Liver (tissue), 9 donors: ENCODE measurements around the gene MCTP2. TPM values are rescaled to one million over a fixed set of nuclear protein-coding genes. Genes with fewer than 3 reads are reported as not detected.

Source experiments
- DNase-seq: peaks from one replicate; pipeline ENCODE4 v3.0.0-alpha.2; 2017; ENCODE audit warnings: low spot score
- H3K27ac ChIP-seq, 2 donors: one replicate each; pipeline ENCODE4 v1.7.0; 2013; ENCODE audit warnings: inconsistent platforms in 2 of 2, low read length in 2 of 2, control low read depth in 1 of 2, low read depth in 1 of 2, mild to moderate bottlenecking in 1 of 2
- H3K27me3 ChIP-seq, 4 donors: one replicate each; pipeline versions ENCODE4 v1.6.1 to v1.7.0; 2013; ENCODE audit warnings: low read length in 3 of 4, inconsistent platforms in 1 of 4, mild to moderate bottlenecking in 1 of 4, moderate library complexity in 1 of 4; ENCODE audit not compliant: control insufficient read depth in 4 of 4, insufficient read depth in 4 of 4
- H3K36me3 ChIP-seq, 4 donors: one replicate each; pipeline versions ENCODE4 v1.6.1 to v1.7.0; 2013; ENCODE audit warnings: low read length in 3 of 4, mild to moderate bottlenecking in 3 of 4, low read depth in 1 of 4, moderate library complexity in 1 of 4; ENCODE audit not compliant: control insufficient read depth in 4 of 4, insufficient read depth in 3 of 4
- H3K4me1 ChIP-seq, 4 donors: one replicate each; pipeline versions ENCODE4 v1.6.1 to v1.7.0; 2013; ENCODE audit warnings: low read length in 3 of 4, mild to moderate bottlenecking in 3 of 4, moderate library complexity in 1 of 4; ENCODE audit not compliant: control insufficient read depth in 4 of 4, insufficient read depth in 4 of 4
- H3K4me3 ChIP-seq, 3 donors: one replicate each; pipeline versions ENCODE4 v1.6.1 to v1.7.0; 2013; ENCODE audit warnings: low read length in 3 of 3, control low read depth in 1 of 3, low read depth in 1 of 3, mild to moderate bottlenecking in 1 of 3
- H3K9ac ChIP-seq, 2 donors: one replicate each; pipeline ENCODE4 v1.7.0; 2013; ENCODE audit warnings: low read length in 2 of 2, mild to moderate bottlenecking in 2 of 2, moderate library complexity in 2 of 2, control low read depth in 1 of 2, low read depth in 1 of 2
- H3K9me3 ChIP-seq, 4 donors: one replicate each; pipeline versions ENCODE4 v1.6.1 to v1.7.0; 2013; ENCODE audit warnings: low read length in 3 of 4; ENCODE audit not compliant: control insufficient read depth in 4 of 4
- EGR1 ChIP-seq, 2 donors: IDR thresholded peaks; 2 replicates each; pipeline ENCODE4 v1.6.1; 2016 to 2018; ENCODE audit warnings: antibody characterized with exemption in 2 of 2, low read depth in 2 of 2
- FOXA1 ChIP-seq: IDR thresholded peaks from 2 replicates; pipeline ENCODE4 v1.6.1; 2016; ENCODE audit warnings: antibody characterized with exemption
- FOXA2 ChIP-seq: IDR thresholded peaks from 2 replicates; pipeline ENCODE4 v1.6.1; 2016; ENCODE audit warnings: antibody characterized with exemption
- HNF4A ChIP-seq, 2 donors: conservative IDR thresholded peaks; 2 replicates each; pipeline ENCODE4 v1.6.1; 2016; ENCODE audit warnings: antibody characterized with exemption in 2 of 2, mild to moderate bottlenecking in 2 of 2
- NR2F2 ChIP-seq: IDR thresholded peaks from 2 replicates; pipeline ENCODE4 v1.6.1; 2016; ENCODE audit warnings: antibody characterized with exemption
- RAD21 ChIP-seq, 2 donors: IDR thresholded peaks; 2 replicates each; pipeline ENCODE4 v1.6.1; 2016; ENCODE audit warnings: antibody characterized with exemption in 2 of 2, mild to moderate bottlenecking in 2 of 2
- RXRA ChIP-seq, 2 donors: IDR thresholded peaks; 2 replicates each; pipeline ENCODE4 v1.6.1; 2017 to 2018; ENCODE audit warnings: antibody characterized with exemption in 2 of 2, mild to moderate bottlenecking in 1 of 2
- TAF1 ChIP-seq: conservative IDR thresholded peaks from 2 replicates; pipeline ENCODE4 v1.6.1; 2016; ENCODE audit warnings: antibody characterized with exemption, mild to moderate bottlenecking
- YY1 ChIP-seq: IDR thresholded peaks from 2 replicates; pipeline ENCODE4 v1.6.1; 2016; ENCODE audit warnings: antibody characterized with exemption, mild to moderate bottlenecking
- WGBS: extraction: QIAGEN DNeasy Blood & Tissue Kit; methylation state at CpG from one replicate; pipeline ENCODE4 v1.1.7; 2013; 5-methylcytosine and 5-hydroxymethylcytosine counted together
- polyA plus RNA-seq, 2 donors: library from polyadenylated mRNA; stranded (reverse) in 1 of 2; unstranded in 1 of 2; fragments of 200-250 nt in 1 of 2; fragments of >200 nt in 1 of 2; fragmentation: Nextera tagmentation in 1 of 2; extraction: Ambion mirVana in 1 of 2; gene quantifications; one replicate each; pipeline versions ENCODE4 v1.2.1 to v1.2.3, GENCODE V29; 2013 to 2015
- total RNA-seq, 2 donors: library from RNA; depleted of rRNA; stranded (reverse); fragments of >200 nt; gene quantifications; one replicate each; pipeline ENCODE4 v1.2.3, GENCODE V29; 2014
- TF ChIP-seq, protein P1 (sequence below): fragments of 150-350 bp; IDR thresholded peaks from 2 replicates; pipeline ENCODE4 v1.5.1; 2017; ENCODE audit warnings: improper control_type of control experiment, low read depth, low read length; ENCODE audit not compliant: missing input control
- TF ChIP-seq, protein P2 (sequence below): IDR thresholded peaks from 2 replicates; pipeline ENCODE4 v1.6.1; 2016; ENCODE audit warnings: antibody characterized with exemption
- TF ChIP-seq, protein P3 (sequence below): IDR thresholded peaks from 2 replicates; pipeline ENCODE4 v1.6.1; 2016; ENCODE audit warnings: antibody characterized with exemption, mild to moderate bottlenecking
- TF ChIP-seq, protein P4 (sequence below): IDR thresholded peaks from 2 replicates; pipeline ENCODE4 v1.6.1; 2016; ENCODE audit warnings: antibody characterized with exemption
- donor health status: healthy.
- donor health status: healthy.
- donor health status: healthy.
- donor health status: healthy.
- donor health status: healthy.

MCTP2 gene
- total and polyA plus RNA-seq, 4 donors, result 0.43 to 9.9 (median 3.5) TPM

DNA sequence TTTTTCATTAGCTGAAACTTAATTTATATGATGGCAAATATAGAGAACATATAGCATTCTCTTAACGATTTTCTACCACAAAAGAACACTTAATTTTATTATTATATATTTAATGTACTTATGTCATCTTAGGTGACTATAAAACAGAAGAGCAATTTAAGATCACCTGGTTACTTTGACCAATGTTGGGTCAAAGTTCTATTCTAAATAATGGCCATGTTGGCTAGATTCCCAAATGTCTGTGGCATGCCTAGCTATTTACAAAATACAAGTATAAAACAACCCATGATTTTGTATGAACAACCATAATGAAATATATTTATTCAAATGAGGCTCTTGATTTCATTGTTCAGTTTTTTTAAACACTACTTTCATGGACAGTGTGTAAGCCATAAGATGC, 200.9 kb downstream of the MCTP2 start:
- Histone ChIP-seq H3K9ac (no peak overlapping the region), H3K4me1 (peaks cover 0 to 1% (median 0%) of the 10 kb centered on the region in 4 donors), H3K4me3 (no peak overlapping the region), H3K27me3 (no peaks in the 10 kb centered on the region), H3K27ac (no peak overlapping the region), H3K36me3 (no peaks in the 10 kb centered on the region), H3K9me3 (no peaks in the 10 kb centered on the region)
- WGBS, result 53% methylated on average over 1 of the region's 1 CpG
- DNase-seq, result no peak
- TF ChIP-seq FOXA1 (no peak), EGR1 (IDR thresholded peaks at IDR 0.05; ENCODE audit: low read depth in 2 of 2) (no peak), HNF4A (conservative IDR thresholded peaks at IDR 0.05) (no peak), RAD21 (IDR thresholded peaks at IDR 0.05) (no peak), TAF1 (no peak), FOXA2 (no peak), RXRA (IDR thresholded peaks at IDR 0.05) (no peak)
- TF ChIP-seq, protein P1, sequence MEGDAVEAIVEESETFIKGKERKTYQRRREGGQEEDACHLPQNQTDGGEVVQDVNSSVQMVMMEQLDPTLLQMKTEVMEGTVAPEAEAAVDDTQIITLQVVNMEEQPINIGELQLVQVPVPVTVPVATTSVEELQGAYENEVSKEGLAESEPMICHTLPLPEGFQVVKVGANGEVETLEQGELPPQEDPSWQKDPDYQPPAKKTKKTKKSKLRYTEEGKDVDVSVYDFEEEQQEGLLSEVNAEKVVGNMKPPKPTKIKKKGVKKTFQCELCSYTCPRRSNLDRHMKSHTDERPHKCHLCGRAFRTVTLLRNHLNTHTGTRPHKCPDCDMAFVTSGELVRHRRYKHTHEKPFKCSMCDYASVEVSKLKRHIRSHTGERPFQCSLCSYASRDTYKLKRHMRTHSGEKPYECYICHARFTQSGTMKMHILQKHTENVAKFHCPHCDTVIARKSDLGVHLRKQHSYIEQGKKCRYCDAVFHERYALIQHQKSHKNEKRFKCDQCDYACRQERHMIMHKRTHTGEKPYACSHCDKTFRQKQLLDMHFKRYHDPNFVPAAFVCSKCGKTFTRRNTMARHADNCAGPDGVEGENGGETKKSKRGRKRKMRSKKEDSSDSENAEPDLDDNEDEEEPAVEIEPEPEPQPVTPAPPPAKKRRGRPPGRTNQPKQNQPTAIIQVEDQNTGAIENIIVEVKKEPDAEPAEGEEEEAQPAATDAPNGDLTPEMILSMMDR, result no peak
- TF ChIP-seq, protein P2, sequence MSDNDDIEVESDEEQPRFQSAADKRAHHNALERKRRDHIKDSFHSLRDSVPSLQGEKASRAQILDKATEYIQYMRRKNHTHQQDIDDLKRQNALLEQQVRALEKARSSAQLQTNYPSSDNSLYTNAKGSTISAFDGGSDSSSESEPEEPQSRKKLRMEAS, result no peak

DNA sequence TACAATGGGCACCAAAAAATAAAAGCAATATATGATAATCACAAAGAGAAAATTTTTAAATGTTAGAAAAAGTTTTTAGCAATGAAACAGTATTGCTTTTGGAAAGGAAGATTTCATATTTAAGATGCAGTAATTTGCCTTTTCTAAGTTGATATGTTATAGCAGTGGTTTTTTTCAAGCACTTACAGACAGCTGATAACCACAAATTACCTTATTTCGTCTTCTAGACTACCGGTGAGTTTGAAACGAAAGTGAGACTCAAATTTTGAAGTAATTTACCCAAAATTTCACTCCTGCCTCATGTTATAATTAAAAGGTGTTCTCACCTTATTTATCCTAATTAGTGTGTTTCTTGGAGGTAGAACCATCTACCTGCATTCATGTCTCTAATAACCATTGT, 207.8 kb downstream of the MCTP2 start:
- no peak overlapping the region for H3K9ac ChIP-seq
- WGBS, result 86% methylated on average over 3 of the region's 3 CpGs
- H3K4me3 ChIP-seq, result no peak overlapping the region
- H3K27ac ChIP-seq, result no peak overlapping the region
- no peaks in the 10 kb centered on the region for H3K9me3 ChIP-seq
- no peaks in the 10 kb centered on the region for H3K36me3 ChIP-seq
- no peaks in the 10 kb centered on the region for H3K4me1 ChIP-seq
- peaks cover 0 to 3% (median 0%) of the 10 kb centered on the region in 4 donors for H3K27me3 ChIP-seq
- DNase-seq, result no peak
- TF ChIP-seq NR2F2 (no peak), RXRA (IDR thresholded peaks at IDR 0.05) (no peak), FOXA1 (no peak)
- TF ChIP-seq, protein P1, result no peak

DNA sequence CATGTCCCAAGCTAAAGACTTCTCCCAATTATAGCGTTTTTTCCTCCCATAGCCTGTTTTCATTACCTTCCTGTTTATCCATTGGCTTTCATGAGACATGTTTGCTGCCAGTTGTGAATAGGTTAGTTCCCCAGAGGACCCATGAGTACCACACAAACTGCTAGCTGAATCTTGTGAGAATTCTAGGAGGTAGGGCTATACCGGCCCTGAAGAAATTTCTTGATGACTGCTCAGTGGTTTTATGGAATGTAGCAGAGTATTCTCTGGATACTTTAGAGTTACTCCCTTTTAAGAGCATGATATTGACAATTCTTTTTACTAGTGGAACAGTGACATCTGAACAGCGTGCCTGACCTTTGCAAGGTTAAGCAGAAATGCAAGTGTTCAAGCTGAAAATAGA, 210.4 kb downstream of the MCTP2 start:
- H3K27me3 ChIP-seq, result peaks cover 0 to 3% (median 0%) of the 10 kb centered on the region in 4 donors
- TF ChIP-seq, protein P3, sequence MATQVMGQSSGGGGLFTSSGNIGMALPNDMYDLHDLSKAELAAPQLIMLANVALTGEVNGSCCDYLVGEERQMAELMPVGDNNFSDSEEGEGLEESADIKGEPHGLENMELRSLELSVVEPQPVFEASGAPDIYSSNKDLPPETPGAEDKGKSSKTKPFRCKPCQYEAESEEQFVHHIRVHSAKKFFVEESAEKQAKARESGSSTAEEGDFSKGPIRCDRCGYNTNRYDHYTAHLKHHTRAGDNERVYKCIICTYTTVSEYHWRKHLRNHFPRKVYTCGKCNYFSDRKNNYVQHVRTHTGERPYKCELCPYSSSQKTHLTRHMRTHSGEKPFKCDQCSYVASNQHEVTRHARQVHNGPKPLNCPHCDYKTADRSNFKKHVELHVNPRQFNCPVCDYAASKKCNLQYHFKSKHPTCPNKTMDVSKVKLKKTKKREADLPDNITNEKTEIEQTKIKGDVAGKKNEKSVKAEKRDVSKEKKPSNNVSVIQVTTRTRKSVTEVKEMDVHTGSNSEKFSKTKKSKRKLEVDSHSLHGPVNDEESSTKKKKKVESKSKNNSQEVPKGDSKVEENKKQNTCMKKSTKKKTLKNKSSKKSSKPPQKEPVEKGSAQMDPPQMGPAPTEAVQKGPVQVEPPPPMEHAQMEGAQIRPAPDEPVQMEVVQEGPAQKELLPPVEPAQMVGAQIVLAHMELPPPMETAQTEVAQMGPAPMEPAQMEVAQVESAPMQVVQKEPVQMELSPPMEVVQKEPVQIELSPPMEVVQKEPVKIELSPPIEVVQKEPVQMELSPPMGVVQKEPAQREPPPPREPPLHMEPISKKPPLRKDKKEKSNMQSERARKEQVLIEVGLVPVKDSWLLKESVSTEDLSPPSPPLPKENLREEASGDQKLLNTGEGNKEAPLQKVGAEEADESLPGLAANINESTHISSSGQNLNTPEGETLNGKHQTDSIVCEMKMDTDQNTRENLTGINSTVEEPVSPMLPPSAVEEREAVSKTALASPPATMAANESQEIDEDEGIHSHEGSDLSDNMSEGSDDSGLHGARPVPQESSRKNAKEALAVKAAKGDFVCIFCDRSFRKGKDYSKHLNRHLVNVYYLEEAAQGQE, result no peak
- TF ChIP-seq FOXA2 (no peak), YY1 (no peak), TAF1 (no peak), RAD21 (IDR thresholded peaks at IDR 0.05) (no peak), FOXA1 (no peak), EGR1 (IDR thresholded peaks at IDR 0.05; ENCODE audit: low read depth in 2 of 2) (no peak), HNF4A (conservative IDR thresholded peaks at IDR 0.05) (no peak)
- TF ChIP-seq, protein P4, sequence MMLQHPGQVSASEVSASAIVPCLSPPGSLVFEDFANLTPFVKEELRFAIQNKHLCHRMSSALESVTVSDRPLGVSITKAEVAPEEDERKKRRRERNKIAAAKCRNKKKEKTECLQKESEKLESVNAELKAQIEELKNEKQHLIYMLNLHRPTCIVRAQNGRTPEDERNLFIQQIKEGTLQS, result no peak
- TF ChIP-seq, protein P1, result no peak
- no peaks in the 10 kb centered on the region for H3K4me1 ChIP-seq
- no peaks in the 10 kb centered on the region for H3K9me3 ChIP-seq
- H3K27ac ChIP-seq, result no peak overlapping the region
- 80% methylated on average over 3 of the region's 3 CpGs for WGBS
- DNase-seq, result no peak
- H3K9ac ChIP-seq, result no peak overlapping the region
- no peaks in the 10 kb centered on the region for H3K36me3 ChIP-seq
- no peak overlapping the region for H3K4me3 ChIP-seq
